H9 (cell line): ENCODE results near the gene HOXA9. TPM values are rescaled to one million over a fixed set of nuclear protein-coding genes. Genes with fewer than 3 reads are reported as not detected.

Experiments used
- DNase-seq: peaks from one replicate; pipeline ENCODE4 v3.0.0-alpha.2; 2017
- H2AFZ ChIP-seq: one replicate; pipeline ENCODE4 v1.6.1; 2013; ENCODE audit warnings: mild to moderate bottlenecking, low read length, control low read depth, moderate library complexity
- H2AK5ac ChIP-seq: 2 replicates; pipeline ENCODE4 v1.6.1; 2013; ENCODE audit warnings: low read length, control low read depth, mixed read lengths; ENCODE audit not compliant: insufficient read length
- H2BK120ac ChIP-seq: one replicate; pipeline ENCODE4 v1.6.1; 2013; ENCODE audit warnings: low read depth, mild to moderate bottlenecking, low read length, control low read depth, inconsistent platforms; ENCODE audit not compliant: poor library complexity, severe bottlenecking
- H2BK12ac ChIP-seq: 2 replicates; pipeline ENCODE4 v1.6.1; 2013; ENCODE audit warnings: low read length, control low read depth, mixed read lengths, low read depth; ENCODE audit not compliant: insufficient read length
- H2BK15ac ChIP-seq: 2 replicates; pipeline ENCODE4 v1.6.1; 2013; ENCODE audit warnings: low read depth, low read length, control low read depth
- H2BK20ac ChIP-seq: one replicate; pipeline ENCODE4 v1.6.1; 2013; ENCODE audit warnings: low read depth, mild to moderate bottlenecking, low read length, control low read depth, inconsistent platforms; ENCODE audit not compliant: poor library complexity, severe bottlenecking
- H2BK5ac ChIP-seq: 2 replicates; pipeline ENCODE4 v1.6.1; 2013; ENCODE audit warnings: low read length, control low read depth, mixed read lengths; ENCODE audit not compliant: insufficient read length
- H3K14ac ChIP-seq: 2 replicates; pipeline ENCODE4 v1.6.1; 2013; ENCODE audit warnings: low read length, control low read depth; ENCODE audit not compliant: insufficient read depth
- H3K18ac ChIP-seq: 2 replicates; pipeline ENCODE4 v1.6.1; 2013; ENCODE audit warnings: low read depth, mild to moderate bottlenecking, mixed read lengths, low read length, control low read depth; ENCODE audit not compliant: insufficient read length
- H3K23ac ChIP-seq: 2 replicates; pipeline ENCODE4 v1.6.1; 2013; ENCODE audit warnings: low read length, control low read depth, mixed read lengths, low read depth; ENCODE audit not compliant: insufficient read length
- H3K23me2 ChIP-seq: 2 replicates; pipeline ENCODE4 v1.6.1; 2013; ENCODE audit warnings: low read depth, mild to moderate bottlenecking, mixed read lengths, low read length, control low read depth; ENCODE audit not compliant: insufficient read length, poor library complexity, severe bottlenecking
- H3K27ac ChIP-seq: 2 replicates; pipeline ENCODE4 v1.5.1; 2013; ENCODE audit warnings: low read length, control low read depth, mixed read lengths, low read depth; ENCODE audit not compliant: insufficient read length
- H3K27me3 ChIP-seq: 2 replicates; pipeline ENCODE4 v1.6.1; 2013; ENCODE audit warnings: low read length, control low read depth, inconsistent platforms; ENCODE audit not compliant: insufficient read depth
- H3K4ac ChIP-seq: 2 replicates; pipeline ENCODE4 v1.6.1; 2013; ENCODE audit warnings: low read depth, mild to moderate bottlenecking, control low read depth, inconsistent platforms, low read length, moderate library complexity
- H3K4me1 ChIP-seq: 2 replicates; pipeline ENCODE4 v1.6.1; 2013; ENCODE audit warnings: low read length, control low read depth, inconsistent platforms; ENCODE audit not compliant: insufficient read depth
- H3K4me2 ChIP-seq: 2 replicates; pipeline ENCODE4 v1.6.1; 2013; ENCODE audit warnings: low read length, control low read depth, mixed read lengths; ENCODE audit not compliant: insufficient read length, insufficient read depth
- H3K56ac ChIP-seq: 2 replicates; pipeline ENCODE4 v1.6.1; 2013; ENCODE audit warnings: low read depth, mild to moderate bottlenecking, mixed read lengths, low read length, control low read depth; ENCODE audit not compliant: insufficient read length
- H3K79me1 ChIP-seq: 2 replicates; pipeline ENCODE4 v1.6.1; 2013; ENCODE audit warnings: low read depth, mild to moderate bottlenecking, moderate library complexity, low read length, control low read depth, inconsistent platforms; ENCODE audit not compliant: insufficient read depth, poor library complexity, severe bottlenecking
- H3K79me2 ChIP-seq: 2 replicates; pipeline ENCODE4 v1.6.1; 2013; ENCODE audit warnings: low read length, control low read depth, inconsistent platforms; ENCODE audit not compliant: insufficient read depth
- H3K9ac ChIP-seq: 2 replicates; pipeline ENCODE4 v1.6.1; 2013; ENCODE audit warnings: low read length, control low read depth, mixed read lengths; ENCODE audit not compliant: insufficient read length; ENCODE audit errors: extremely low read depth
- H3K9me3 ChIP-seq: one replicate; pipeline ENCODE4 v1.6.1; 2013; ENCODE audit warnings: low read depth, low read length, inconsistent platforms; ENCODE audit not compliant: control insufficient read depth
- H3T11ph ChIP-seq: one replicate; pipeline ENCODE4 v1.6.1; 2013; ENCODE audit warnings: mild to moderate bottlenecking, low read length, control low read depth, inconsistent platforms
- H4K20me1 ChIP-seq: one replicate; pipeline ENCODE4 v1.6.1; 2013; ENCODE audit not compliant: control insufficient read depth, insufficient read length, insufficient read depth
- H4K5ac ChIP-seq: 2 replicates; pipeline ENCODE4 v1.6.1; 2013; ENCODE audit warnings: low read depth, mild to moderate bottlenecking, mixed read lengths, low read length, control low read depth; ENCODE audit not compliant: insufficient read length
- H4K8ac ChIP-seq: replicated peaks from 2 replicates; pipeline ENCODE4 v1.6.1; 2013; ENCODE audit warnings: low read length, control low read depth, mixed read lengths, low read depth; ENCODE audit not compliant: insufficient read length
- H4K91ac ChIP-seq: 2 replicates; pipeline ENCODE4 v1.6.1; 2013; ENCODE audit warnings: low read depth, mild to moderate bottlenecking, moderate library complexity, mixed read lengths, low read length, control low read depth; ENCODE audit not compliant: insufficient read length
- H3K27ac Mint-ChIP-seq, 3 experiments: 2 replicates in 2 of 3; 3 replicates in 1 of 3; pipeline ENCODE4 v1.8.0; 2020 to 2021; ENCODE audit warnings: mixed read lengths in 3 of 3, mild to moderate bottlenecking in 1 of 3, moderate library complexity in 1 of 3
- H3K27me3 Mint-ChIP-seq: 2 replicates; pipeline ENCODE4 v1.8.0; 2021; ENCODE audit warnings: low read depth, mild to moderate bottlenecking, moderate library complexity, mixed read lengths
- H3K36me3 Mint-ChIP-seq, 3 experiments: 2 replicates in 2 of 3; 3 replicates in 1 of 3; pipeline ENCODE4 v1.8.0; 2020 to 2021; ENCODE audit warnings: low read depth in 3 of 3, mixed read lengths in 3 of 3; ENCODE audit not compliant: insufficient read depth in 1 of 3
- H3K4me1 Mint-ChIP-seq, 2 experiments: 2 replicates each; pipeline ENCODE4 v1.8.0; 2020; ENCODE audit warnings: mixed read lengths in 2 of 2
- H3K4me3 Mint-ChIP-seq, 2 experiments: 2 replicates in 1 of 2; 3 replicates in 1 of 2; pipeline ENCODE4 v1.8.0; 2020 to 2021; ENCODE audit warnings: mild to moderate bottlenecking in 2 of 2, mixed read lengths in 2 of 2, moderate library complexity in 1 of 2
- H3K9me3 Mint-ChIP-seq, 2 experiments: 2 replicates in 1 of 2; 3 replicates in 1 of 2; pipeline ENCODE4 v1.8.0; 2020; ENCODE audit warnings: mild to moderate bottlenecking in 2 of 2, mixed read lengths in 2 of 2, moderate library complexity in 1 of 2
- CTCF ChIP-seq: fragments of 200-600 bp; sonication (generic); conservative IDR thresholded peaks from 3 replicates; pipeline ENCODE4 v1.8.0; 2021; ENCODE audit warnings: antibody characterized with exemption, mild to moderate bottlenecking
- WGBS: extraction: QIAGEN DNeasy Blood & Tissue Kit; methylation state at CpG from one replicate; pipeline ENCODE4 v1.1.7; 2013; ENCODE audit warnings: missing lambda C conversion rate, low lambda C conversion rate, mixed read lengths; ENCODE audit not compliant: insufficient read length; ENCODE audit errors: extremely low coverage; 5-methylcytosine and 5-hydroxymethylcytosine counted together
- total RNA-seq: library from RNA; stranded (reverse); gene quantifications from 2 replicates; pipeline ENCODE4 v1.2.1, GENCODE V29; 2021

HOXA9 gene
- total RNA-seq, 1 experiment from 2014 or later: not detected

- Mint-ChIP-seq H3K27ac (no peak overlapping the region), H3K36me3 (peaks cover 0 to 2% (median 0%) of the 10 kb centered on the region in 3 experiments; a peak in 2 of 7 replicates), H3K27me3 (peaks cover 95% of the 10 kb centered on the region), H3K4me1 (peaks cover 8 to 23% of the 10 kb centered on the region in 2 experiments; a peak in 3 of 4 replicates), H3K4me3 (peak overlapping the region in 1 of 2 experiments; percentile 59; a peak in 1 of 5 replicates), H3K9me3 (peaks cover 7 to 11% of the 10 kb centered on the region in 2 experiments; a peak in 4 of 5 replicates)
- Histone ChIP-seq H3K9ac (no peak overlapping the region), H3K79me2 (no peaks in the 10 kb centered on the region), H4K91ac (no peak overlapping the region), H3T11ph (no peak overlapping the region), H3K23ac (no peak overlapping the region), H3K23me2 (no peaks in the 10 kb centered on the region), H4K5ac (no peak overlapping the region), H2BK20ac (no peak overlapping the region), H3K4me2 (no peak overlapping the region), H3K27ac (no peak overlapping the region), H2AFZ (no peak overlapping the region), H3K56ac (no peak overlapping the region), H3K14ac (no peak overlapping the region), H4K8ac (no peak overlapping the region), H4K20me1 (no peaks in the 10 kb centered on the region), H2BK15ac (no peak overlapping the region), H3K79me1 (no peaks in the 10 kb centered on the region), H2BK120ac (no peak overlapping the region), H3K9me3 (no peaks in the 10 kb centered on the region), H3K27me3 (peaks cover 93% of the 10 kb centered on the region), H3K4ac (no peak overlapping the region), H2BK5ac (no peak overlapping the region), H3K4me1 (no peaks in the 10 kb centered on the region), H2AK5ac (no peak overlapping the region), H2BK12ac (no peak overlapping the region), H3K18ac (no peak overlapping the region)
- no peak for DNase-seq
- WGBS: no CpG with 5 or more reads among the region's 30 CpGs
- no peak for TF ChIP-seq CTCF
These were observed 36.9 kb upstream of the HOXA9 start for GRCh38 chr7:27202018-27202861.
